Erythroblast (primary cell): ENCODE results near the gene CLPTM1.

ENCODE experiments used
- GATA1 ChIP-seq: IDR thresholded peaks from 2 replicates; pipeline ENCODE4 v1.6.1; 2011; ENCODE audit warnings: low read depth, mild to moderate bottlenecking, control low read depth, low read length, moderate library complexity
- POLR2A ChIP-seq: IDR thresholded peaks from 2 replicates; pipeline ENCODE4 v1.6.1; 2011; ENCODE audit warnings: mild to moderate bottlenecking, low read length

DNA sequence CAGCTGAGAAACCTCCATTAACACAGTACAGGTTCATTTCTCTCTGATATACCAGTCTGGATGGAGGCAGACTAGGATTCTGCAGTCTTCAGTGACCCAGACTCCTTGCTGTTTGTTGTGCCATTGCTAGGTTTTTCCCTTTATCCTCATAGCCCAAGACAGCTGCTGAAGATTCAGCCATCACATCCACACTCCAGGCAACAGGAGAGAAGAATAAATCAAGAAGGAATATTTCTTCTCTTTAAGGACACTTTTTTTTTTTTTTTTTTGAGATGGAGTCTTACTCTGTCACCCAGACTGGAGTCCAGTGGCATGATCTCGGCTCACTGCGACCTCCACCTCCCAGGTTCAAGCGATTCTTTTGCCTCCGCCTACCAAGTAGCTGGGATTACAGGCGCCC is 14.3 kb downstream of the CLPTM1 start:
- TF ChIP-seq POLR2A = no peak
- no peak for TF ChIP-seq GATA1
